B cell (primary cell): ENCODE measurements around the gene UBN1. TPM values are rescaled to one million over a fixed set of nuclear protein-coding genes. Genes with fewer than 3 reads are reported as not detected.

Experiments used
- ATAC-seq: fragments of 200-7000 bp; cut with Tn5 transposase; one replicate; pipeline ENCODE4 v1.10.0; 2021; ENCODE audit warnings: low read depth, mild to moderate bottlenecking, moderate number of reproducible peaks, moderate library complexity
- CTCF ChIA-PET: fragments of 350-600 bp; sonication (Branson Sonifier 250); formaldehyde crosslinking; loops from one replicate; lab custom pipeline; 2021; ENCODE audit warnings: antibody characterized with exemption, inconsistent platforms; lab: Charles Lee
- POLR2A ChIA-PET: fragments of 350-600 bp; sonication (Branson Sonifier 250); formaldehyde crosslinking; loops from one replicate; lab custom pipeline; 2021; ENCODE audit warnings: antibody characterized with exemption; lab: Charles Lee
- DNase-seq: peaks from one replicate; pipeline ENCODE4 v3.0.0; 2013
- H2AFZ ChIP-seq: 2 replicates; pipeline ENCODE4 v1.6.1; 2012; ENCODE audit warnings: mild to moderate bottlenecking, low read depth, low read length; ENCODE audit not compliant: insufficient read depth, poor library complexity, severe bottlenecking
- H3K27ac ChIP-seq, 2 donors: 1 replicate in 1 of 2; 2 replicates in 1 of 2; pipeline ENCODE4 v1.5.1; 2012 to 2013; ENCODE audit warnings: low read length in 2 of 2, mild to moderate bottlenecking in 2 of 2, moderate library complexity in 1 of 2
- H3K27me3 ChIP-seq, 4 experiments: fragments of 200-600 bp in 1 of 4; sonication (generic) in 1 of 4; replicated peaks in 1 of 4; 1 replicate in 2 of 4; 2 replicates in 2 of 4; pipeline versions ENCODE4 v1.6.1 to v1.7.0; 2013 to 2016; ENCODE audit warnings: low read length in 3 of 4, mild to moderate bottlenecking in 2 of 4, mixed read lengths in 1 of 4, moderate library complexity in 1 of 4; ENCODE audit not compliant: insufficient read depth in 4 of 4, control insufficient read depth in 3 of 4; ENCODE audit errors: control extremely low read depth in 1 of 4
- H3K36me3 ChIP-seq, 2 experiments: replicated peaks in 1 of 2; 1 replicate in 1 of 2; 2 replicates in 1 of 2; pipeline versions ENCODE4 v1.6.1 to v1.7.1; 2013; ENCODE audit warnings: low read length in 1 of 2; ENCODE audit not compliant: insufficient read depth in 2 of 2, control insufficient read depth in 1 of 2; ENCODE audit errors: control extremely low read depth in 1 of 2, extremely low read depth in 1 of 2
- H3K4me1 ChIP-seq, 2 donors: fragments of 200-600 bp in 1 of 2; sonication (generic) in 1 of 2; 1 replicate in 1 of 2; 2 replicates in 1 of 2; pipeline versions ENCODE4 v1.5.1 to v1.6.1; 2013 to 2017; ENCODE audit warnings: low read length in 2 of 2; ENCODE audit not compliant: control insufficient read depth in 2 of 2, insufficient read depth in 2 of 2
- H3K4me2 ChIP-seq: replicated peaks from 2 replicates; pipeline ENCODE3; 2012; ENCODE audit warnings: mild to moderate bottlenecking, low read depth, low read length; ENCODE audit not compliant: poor library complexity, severe bottlenecking
- H3K4me3 ChIP-seq, 5 experiments: fragments of 200-600 bp in 1 of 5; sonication (generic) in 1 of 5; 1 replicate in 3 of 5; 2 replicates in 2 of 5; pipeline versions ENCODE4 v1.5.1 to v1.7.0; 2011 to 2016; ENCODE audit warnings: low read length in 4 of 5, mild to moderate bottlenecking in 4 of 5, low read depth in 2 of 5, control low read depth in 1 of 5, moderate library complexity in 1 of 5; ENCODE audit not compliant: insufficient read depth in 1 of 5; ENCODE audit errors: control extremely low read depth in 1 of 5, extremely low read depth in 1 of 5
- H3K79me2 ChIP-seq: fragments of 200-600 bp; sonication (generic); one replicate; pipeline ENCODE4 v1.6.0; 2016; ENCODE audit warnings: low read length; ENCODE audit not compliant: control insufficient read depth, insufficient read depth
- H3K9ac ChIP-seq: fragments of 200-600 bp; sonication (generic); 2 replicates; pipeline ENCODE4 v1.6.1; 2017; ENCODE audit warnings: mild to moderate bottlenecking, low read length, moderate library complexity
- H3K9me3 ChIP-seq, 3 donors: one replicate each; pipeline versions ENCODE4 v1.6.1 to v1.7.1; 2013; ENCODE audit warnings: low read length in 2 of 3; ENCODE audit not compliant: control insufficient read depth in 2 of 3, insufficient read depth in 1 of 3; ENCODE audit errors: control extremely low read depth in 1 of 3
- H4K20me1 ChIP-seq: 2 replicates; pipeline ENCODE4 v1.6.0; 2012; ENCODE audit warnings: mild to moderate bottlenecking, low read length; ENCODE audit not compliant: insufficient read depth, control insufficient read depth, poor library complexity, severe bottlenecking
- H3K27ac Mint-ChIP-seq: one replicate; pipeline ENCODE4 v1.8.0; 2021; ENCODE audit warnings: mixed read lengths
- H3K27me3 Mint-ChIP-seq: one replicate; pipeline ENCODE4 v1.8.0; 2021; ENCODE audit warnings: mixed read lengths
- H3K4me1 Mint-ChIP-seq: one replicate; pipeline ENCODE4 v1.8.0; 2021; ENCODE audit warnings: mixed read lengths
- H3K4me3 Mint-ChIP-seq: one replicate; pipeline ENCODE4 v1.8.0; 2021; ENCODE audit warnings: mixed read lengths
- H3K9me3 Mint-ChIP-seq: one replicate; pipeline ENCODE4 v1.8.0; 2022; ENCODE audit warnings: mixed read lengths; ENCODE audit not compliant: insufficient read depth
- CTCF ChIP-seq: fragments of 200-600 bp; IDR thresholded peaks from one replicate; pipeline ENCODE4 v1.8.0; 2022; ENCODE audit warnings: antibody characterized with exemption, mild to moderate bottlenecking
- EZH2 ChIP-seq: IDR thresholded peaks from 2 replicates; pipeline ENCODE4 v1.6.1; 2012; ENCODE audit warnings: borderline replicate concordance, low read depth, mild to moderate bottlenecking, moderate library complexity, low read length; ENCODE audit not compliant: insufficient read depth, poor library complexity, severe bottlenecking
- WGBS: methylation state at CpG from one replicate; pipeline ENCODE4 v1.1.5; 2013; ENCODE audit warnings: missing lambda C conversion rate; ENCODE audit not compliant: insufficient coverage; 5-methylcytosine and 5-hydroxymethylcytosine counted together
- intact Hi-C: fragments of 100-400 bp; cut with micrococcal nuclease; formaldehyde crosslinking; loops from one replicate; pipeline ENCODE4 v1.10.0; 2022
- polyA plus RNA-seq: library from polyadenylated mRNA; depleted of rRNA; stranded (reverse); fragments of >200 nt; gene quantifications from 2 replicates; pipeline ENCODE4 v1.2.3, GENCODE V29; 2012
- total RNA-seq, 2 donors: library from RNA; stranded (reverse); fragments of 120-200 nt in 1 of 2; gene quantifications; 1 replicate in 1 of 2; 2 replicates in 1 of 2; pipeline versions ENCODE4 v1.2.3 to v1.2.4, GENCODE V29; 2013 to 2022

Gene UBN1
- total and polyA plus RNA-seq, 2 donors (not counting 1 experiment from before 2014, with no cell fraction given), result 16.6 to 38.1 TPM

- Histone ChIP-seq H3K27ac (no peak overlapping the region), H3K79me2 (no peaks in the 10 kb centered on the region), H3K27me3 (peaks cover 0 to 7% (median 0%) of the 10 kb centered on the region in 4 experiments), H3K36me3 (no peaks in the 10 kb centered on the region), H3K9me3 (peaks cover 0 to 28% (median 13%) of the 10 kb centered on the region in 3 donors), H3K4me2 (no peak overlapping the region), H3K4me3 (no peak overlapping the region), H3K4me1 (no peaks in the 10 kb centered on the region), H3K9ac (no peak overlapping the region), H4K20me1 (no peaks in the 10 kb centered on the region), H2AFZ (no peak overlapping the region)
- Mint-ChIP-seq H3K9me3 (peaks cover 5% of the 10 kb centered on the region), H3K4me1 (no peaks in the 10 kb centered on the region), H3K4me3 (no peak overlapping the region), H3K27me3 (no peaks in the 10 kb centered on the region), H3K27ac (no peak overlapping the region)
- no peak for ATAC-seq
- TF ChIP-seq EZH2, result no peak
- TF ChIP-seq CTCF, result no peak
- intact Hi-C loops, result no loop called here
- ChIA-PET CTCF (no interaction called here), POLR2A (no interaction called here)
- WGBS, result 64% methylated on average over 11 of the region's 12 CpGs
- no peak for DNase-seq
These were observed 77.5 kb downstream of the UBN1 start for GRCh38 chr16:4924593-4925292.

- H3K4me3 Mint-ChIP-seq, result no peak overlapping the region
- intact Hi-C loops, result no loop called here
- 80% methylated on average over 4 of the region's 5 CpGs for WGBS
- no peaks in the 10 kb centered on the region for H3K4me1 ChIP-seq
- CTCF ChIA-PET, result no interaction called here
- no peak overlapping the region for H3K4me2 ChIP-seq
- H4K20me1 ChIP-seq, result no peaks in the 10 kb centered on the region
- H3K9me3 Mint-ChIP-seq, result peaks cover 5% of the 10 kb centered on the region
- no peaks in the 10 kb centered on the region for H3K4me1 Mint-ChIP-seq
- H3K9ac ChIP-seq, result no peak overlapping the region
- peaks cover 0 to 28% (median 13%) of the 10 kb centered on the region in 3 donors for H3K9me3 ChIP-seq
- ATAC-seq (no peak), DNase-seq (no peak)
- TF ChIP-seq CTCF (no peak), EZH2 (no peak)
- H3K36me3 ChIP-seq, result no peaks in the 10 kb centered on the region
- peaks cover 0 to 7% (median 0%) of the 10 kb centered on the region in 4 experiments for H3K27me3 ChIP-seq
- H3K27ac ChIP-seq, result no peak overlapping the region
- H3K27ac Mint-ChIP-seq, result no peak overlapping the region
- POLR2A ChIA-PET, result no interaction called here
- H2AFZ ChIP-seq, result no peak overlapping the region
- no peaks in the 10 kb centered on the region for H3K79me2 ChIP-seq
- no peak overlapping the region for H3K4me3 ChIP-seq
- H3K27me3 Mint-ChIP-seq, result no peaks in the 10 kb centered on the region
These were observed 78.0 kb downstream of the UBN1 start for GRCh38 chr16:4925293-4925607.
